Stimulated activated CD8-positive, alpha-beta memory T cell treated with anti-CD3 and anti-CD28 coated beads, Interleukin-12 subunit alpha, Interleukin-12 subunit beta, amount 100 ng/mL, for 24 hours (primary cell): ENCODE measurements around the gene NRCAM.
"Not testable (repeated sequence)": the region's sequence is repeated elsewhere in the genome, so short reads cannot be mapped to it uniquely, and the experiment has no call there.

ENCODE experiments used
- DNase-seq: peaks from one replicate; pipeline ENCODE4 v3.0.0-alpha.2; 2020; ENCODE audit errors: extremely low read depth

The NRCAM gene

GRCh38 chr7:108402865-108403264 is 53.4 kb downstream of the NRCAM start:
- DNase-seq = no peak

GRCh38 chr7:108396080-108396479 is 60.2 kb downstream of the NRCAM start:
- no peak for DNase-seq

- no peak for DNase-seq
Measured at GRCh38 chr7:108395426-108395825, 60.8 kb downstream of the NRCAM start.

GRCh38 chr7:108393097-108393496 is 63.1 kb downstream of the NRCAM start:
- DNase-seq = not testable (repeated sequence)

- DNase-seq = not testable (repeated sequence)
Measured at GRCh38 chr7:108387686-108388085, 68.5 kb downstream of the NRCAM start.

GRCh38 chr7:108385834-108386422 is 70.3 kb downstream of the NRCAM start:
- no peak for DNase-seq

- DNase-seq = no peak
Measured at GRCh38 chr7:108384716-108385483, 71.3 kb downstream of the NRCAM start.

GRCh38 chr7:108382932-108383331 is 73.3 kb downstream of the NRCAM start:
- DNase-seq = no peak

GRCh38 chr7:108380517-108380916 is 75.7 kb downstream of the NRCAM start:
- no peak for DNase-seq

- no peak for DNase-seq
Measured at GRCh38 chr7:108376206-108376605, 80.0 kb downstream of the NRCAM start.

GRCh38 chr7:108375668-108376067 is 80.6 kb downstream of the NRCAM start:
- no peak for DNase-seq

- DNase-seq = no peak
Measured at GRCh38 chr7:108374899-108375298, 81.3 kb downstream of the NRCAM start.

- no peak for DNase-seq
Measured at GRCh38 chr7:108372618-108373017, 83.6 kb downstream of the NRCAM start.

GRCh38 chr7:108370616-108371015 is 85.6 kb downstream of the NRCAM start:
- DNase-seq = no peak

GRCh38 chr7:108368466-108368865 is 87.8 kb downstream of the NRCAM start:
- DNase-seq = no peak

- DNase-seq = no peak
Measured at GRCh38 chr7:108367946-108368345, 88.3 kb downstream of the NRCAM start.

GRCh38 chr7:108367314-108367713 is 88.9 kb downstream of the NRCAM start:
- no peak for DNase-seq

- DNase-seq = no peak
Measured at GRCh38 chr7:108363659-108364058, 92.6 kb downstream of the NRCAM start.

- DNase-seq = no peak
Measured at GRCh38 chr7:108360058-108360800, 96.0 kb downstream of the NRCAM start.

GRCh38 chr7:108358553-108358952 is 97.7 kb downstream of the NRCAM start:
- no peak for DNase-seq

GRCh38 chr7:108351729-108352131 is 104.5 kb downstream of the NRCAM start:
- no peak for DNase-seq

- DNase-seq = no peak
Measured at GRCh38 chr7:108348913-108349312, 107.3 kb downstream of the NRCAM start.

GRCh38 chr7:108347616-108348015 is 108.6 kb downstream of the NRCAM start:
- no peak for DNase-seq
